ENCODE data around the gene VPS13D. TPM values are rescaled to one million over a fixed set of nuclear protein-coding genes. Genes with fewer than 3 reads are reported as not detected.

VPS13D gene
- total and polyA plus RNA-seq, 2 of the 4 experiments (the other 2 are of a cell fraction) = 9.0 to 16.3 TPM

DNA sequence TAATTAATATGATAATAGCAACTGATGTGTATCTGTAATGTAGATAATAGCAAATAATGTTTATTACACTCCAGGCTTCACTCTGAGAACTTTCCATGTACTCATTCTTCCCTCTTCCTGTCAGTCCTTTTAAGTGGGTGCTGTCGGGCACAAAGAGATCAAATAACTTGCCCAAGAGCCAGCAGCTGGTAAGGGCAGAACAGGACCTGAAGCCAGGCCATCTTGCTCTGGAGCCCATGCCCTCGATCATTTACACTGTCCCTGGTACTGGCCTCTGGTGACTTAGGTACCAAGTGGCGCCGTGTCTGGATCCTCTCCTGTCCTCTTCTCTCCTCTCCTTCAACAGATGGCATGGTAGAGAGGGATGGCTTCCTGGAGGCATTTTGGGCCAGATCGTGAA lies 97.2 kb downstream of the VPS13D start:
- POLR2A ChIA-PET (ENCODE audit: unreplicated experiment) = no interaction called here
- no peaks in the 10 kb centered on the region for H3K79me1 ChIP-seq (ENCODE audit: low read depth in 1 of 2, low read length in 2 of 2)
- H3K27me3 ChIP-seq (ENCODE audit: control insufficient read depth, insufficient read depth, low read length) = no peaks in the 10 kb centered on the region
- WGBS, 2 experiments (ENCODE audit: extremely low coverage in 2 of 2, insufficient read length in 1 of 2) = no CpG with 5 or more reads among the region's 5 CpGs
- intact Hi-C loops (cut with micrococcal nuclease) (no loop called here), in situ Hi-C loops (cut with MboI; ENCODE audit: low sequenced_read_pairs) (no loop called here), dilution Hi-C loops (cut with HindIII; ENCODE audit: low sequenced_read_pairs, unreplicated experiment) (no loop called here)
- H4K20me1 ChIP-seq (ENCODE audit: insufficient read depth, low read length) = no peaks in the 10 kb centered on the region
- H3K9me3 ChIP-seq (ENCODE audit: control insufficient read depth, insufficient read depth, low read length) = no peaks in the 10 kb centered on the region
- H3K23ac ChIP-seq (ENCODE audit: low read depth, low read length) = no peak overlapping the region
- no peak overlapping the region for H4K8ac ChIP-seq (ENCODE audit: low read depth in 2 of 2, low read length in 2 of 2)
- H2BK120ac ChIP-seq (ENCODE audit: low read depth, low read length) = no peak overlapping the region
- no peak overlapping the region for H2AK5ac ChIP-seq (ENCODE audit: low read depth, low read length)
- no peak for TF ChIP-seq MAFK (IDR thresholded peaks at IDR 0.05; ENCODE audit: low read depth, low read length)
- TF ChIP-seq, protein P1, sequence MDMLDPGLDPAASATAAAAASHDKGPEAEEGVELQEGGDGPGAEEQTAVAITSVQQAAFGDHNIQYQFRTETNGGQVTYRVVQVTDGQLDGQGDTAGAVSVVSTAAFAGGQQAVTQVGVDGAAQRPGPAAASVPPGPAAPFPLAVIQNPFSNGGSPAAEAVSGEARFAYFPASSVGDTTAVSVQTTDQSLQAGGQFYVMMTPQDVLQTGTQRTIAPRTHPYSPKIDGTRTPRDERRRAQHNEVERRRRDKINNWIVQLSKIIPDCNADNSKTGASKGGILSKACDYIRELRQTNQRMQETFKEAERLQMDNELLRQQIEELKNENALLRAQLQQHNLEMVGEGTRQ (IDR thresholded peaks at IDR 0.05; ENCODE audit: low read depth, low read length) = no peak
- no peak for TF ChIP-seq CEBPB (IDR thresholded peaks at IDR 0.05; ENCODE audit: low read depth, low read length)
- no peak for TF ChIP-seq RAD21 (IDR thresholded peaks at IDR 0.05; ENCODE audit: low read length)
- no peak for TF ChIP-seq RCOR1 (IDR thresholded peaks at IDR 0.05; ENCODE audit: insufficient replicate concordance, low read length)
- no peak for TF ChIP-seq RFX5 (IDR thresholded peaks at IDR 0.05; ENCODE audit: low read depth, low read length)
- TF ChIP-seq CHD1 (IDR thresholded peaks at IDR 0.05; ENCODE audit: low read depth, low read length) = no peak
- TF ChIP-seq, protein P2, sequence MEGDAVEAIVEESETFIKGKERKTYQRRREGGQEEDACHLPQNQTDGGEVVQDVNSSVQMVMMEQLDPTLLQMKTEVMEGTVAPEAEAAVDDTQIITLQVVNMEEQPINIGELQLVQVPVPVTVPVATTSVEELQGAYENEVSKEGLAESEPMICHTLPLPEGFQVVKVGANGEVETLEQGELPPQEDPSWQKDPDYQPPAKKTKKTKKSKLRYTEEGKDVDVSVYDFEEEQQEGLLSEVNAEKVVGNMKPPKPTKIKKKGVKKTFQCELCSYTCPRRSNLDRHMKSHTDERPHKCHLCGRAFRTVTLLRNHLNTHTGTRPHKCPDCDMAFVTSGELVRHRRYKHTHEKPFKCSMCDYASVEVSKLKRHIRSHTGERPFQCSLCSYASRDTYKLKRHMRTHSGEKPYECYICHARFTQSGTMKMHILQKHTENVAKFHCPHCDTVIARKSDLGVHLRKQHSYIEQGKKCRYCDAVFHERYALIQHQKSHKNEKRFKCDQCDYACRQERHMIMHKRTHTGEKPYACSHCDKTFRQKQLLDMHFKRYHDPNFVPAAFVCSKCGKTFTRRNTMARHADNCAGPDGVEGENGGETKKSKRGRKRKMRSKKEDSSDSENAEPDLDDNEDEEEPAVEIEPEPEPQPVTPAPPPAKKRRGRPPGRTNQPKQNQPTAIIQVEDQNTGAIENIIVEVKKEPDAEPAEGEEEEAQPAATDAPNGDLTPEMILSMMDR (conservative IDR thresholded peaks at IDR 0.05; ENCODE audit: low read depth, low read length) = no peak
- TF ChIP-seq BHLHE40 (IDR thresholded peaks at IDR 0.05; ENCODE audit: low read depth, low read length) = no peak
- no peak for TF ChIP-seq POLR2A (IDR thresholded peaks at IDR 0.05; ENCODE audit: low read depth, low read length)
- TF ChIP-seq, protein P3, sequence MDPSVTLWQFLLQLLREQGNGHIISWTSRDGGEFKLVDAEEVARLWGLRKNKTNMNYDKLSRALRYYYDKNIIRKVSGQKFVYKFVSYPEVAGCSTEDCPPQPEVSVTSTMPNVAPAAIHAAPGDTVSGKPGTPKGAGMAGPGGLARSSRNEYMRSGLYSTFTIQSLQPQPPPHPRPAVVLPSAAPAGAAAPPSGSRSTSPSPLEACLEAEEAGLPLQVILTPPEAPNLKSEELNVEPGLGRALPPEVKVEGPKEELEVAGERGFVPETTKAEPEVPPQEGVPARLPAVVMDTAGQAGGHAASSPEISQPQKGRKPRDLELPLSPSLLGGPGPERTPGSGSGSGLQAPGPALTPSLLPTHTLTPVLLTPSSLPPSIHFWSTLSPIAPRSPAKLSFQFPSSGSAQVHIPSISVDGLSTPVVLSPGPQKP (IDR thresholded peaks at IDR 0.05; ENCODE audit: borderline replicate concordance, low read depth, low read length) = no peak
- TF ChIP-seq MXI1 (IDR thresholded peaks at IDR 0.05; ENCODE audit: borderline replicate concordance, low read depth, low read length) = no peak
- TF ChIP-seq NFE2L2 (IDR thresholded peaks at IDR 0.05; ENCODE audit: low read depth, low read length) = no peak
- TF ChIP-seq MAZ (IDR thresholded peaks at IDR 0.05; ENCODE audit: borderline replicate concordance, low read depth, low read length) = no peak
- no peak for TF ChIP-seq FOS (IDR thresholded peaks at IDR 0.05; ENCODE audit: low read depth, low read length)
- TF ChIP-seq SMC3 (IDR thresholded peaks at IDR 0.05; ENCODE audit: low read depth, low read length) = no peak
- H2BK15ac ChIP-seq (ENCODE audit: low read depth, low read length) = no peak overlapping the region
- H3K4me1 ChIP-seq (ENCODE audit: control insufficient read depth, insufficient read depth, low read length) = no peaks in the 10 kb centered on the region
- BruUV-seq (replicated peaks) = no TSS peak
- H3K9ac ChIP-seq (ENCODE audit: low read depth, low read length) = no peak overlapping the region
- no peak overlapping the region for H2AFZ ChIP-seq (replicated peaks; ENCODE audit: low read length, poor library complexity)
- H2AK9ac ChIP-seq (replicated peaks; ENCODE audit: low read depth, low read length, poor library complexity) = no peak overlapping the region
- no peak overlapping the region for H4K91ac ChIP-seq (ENCODE audit: insufficient read depth, low read depth, low read length)
- H3K4me2 ChIP-seq (ENCODE audit: low read depth, low read length) = no peak overlapping the region
- H2BK5ac ChIP-seq (ENCODE audit: low read depth, low read length, poor library complexity, severe bottlenecking) = no peak overlapping the region
- no peak overlapping the region for H3K4ac ChIP-seq (ENCODE audit: low read depth, low read length)
- no peak overlapping the region for H2BK20ac ChIP-seq (ENCODE audit: low read depth, low read length)
- H4K5ac ChIP-seq (ENCODE audit: low read depth, low read length) = no peak overlapping the region
- H3K18ac ChIP-seq (ENCODE audit: low read depth, low read length) = no peak overlapping the region
- DNase-seq (no peak), ATAC-seq (ENCODE audit: low read depth) (no peak)
- peaks cover 39% of the 10 kb centered on the region for H3K36me3 ChIP-seq (ENCODE audit: control insufficient read depth, insufficient read depth, low read length)
- CTCF ChIA-PET = no interaction called here
- H3K27ac ChIP-seq (ENCODE audit: insufficient read depth, low read length) = no peak overlapping the region
- H3K56ac ChIP-seq (ENCODE audit: extremely low read depth, insufficient read depth, low read length) = no peak overlapping the region
- H3K9me1 ChIP-seq (ENCODE audit: insufficient read depth, low read length) = no peaks in the 10 kb centered on the region
- H3K4me3 ChIP-seq (ENCODE audit: insufficient read depth, low read depth, low read length) = no peak overlapping the region
- H3K14ac ChIP-seq (replicated peaks; ENCODE audit: low read depth, low read length) = no peak overlapping the region
